ENCODE data around the gene SGK1.

DNA sequence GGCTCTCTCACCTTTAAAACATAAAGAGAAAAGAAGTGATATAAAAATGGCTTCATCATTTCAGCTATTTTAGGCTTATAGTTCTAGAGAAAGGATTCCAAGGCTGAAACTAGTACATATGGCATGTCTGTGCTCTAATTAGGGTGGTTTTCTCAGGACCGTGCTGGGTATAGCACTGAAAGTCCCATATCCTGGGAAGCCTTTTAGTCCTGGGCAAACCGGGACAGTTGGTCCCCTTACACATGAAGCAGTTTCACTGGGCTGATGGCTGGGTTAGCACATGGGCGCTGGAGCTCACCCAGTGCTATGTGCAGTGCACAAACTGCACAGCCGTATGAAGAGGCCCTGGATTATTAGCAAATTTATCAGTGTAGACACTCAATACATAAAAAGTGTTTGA lies 110.5 kb downstream of the SGK1 start:
- TF ChIP-seq POLR2A (IDR thresholded peaks at IDR 0.05) (no peak), EP300 (IDR thresholded peaks at IDR 0.05) (no peak)
- TF ChIP-seq, protein P1, sequence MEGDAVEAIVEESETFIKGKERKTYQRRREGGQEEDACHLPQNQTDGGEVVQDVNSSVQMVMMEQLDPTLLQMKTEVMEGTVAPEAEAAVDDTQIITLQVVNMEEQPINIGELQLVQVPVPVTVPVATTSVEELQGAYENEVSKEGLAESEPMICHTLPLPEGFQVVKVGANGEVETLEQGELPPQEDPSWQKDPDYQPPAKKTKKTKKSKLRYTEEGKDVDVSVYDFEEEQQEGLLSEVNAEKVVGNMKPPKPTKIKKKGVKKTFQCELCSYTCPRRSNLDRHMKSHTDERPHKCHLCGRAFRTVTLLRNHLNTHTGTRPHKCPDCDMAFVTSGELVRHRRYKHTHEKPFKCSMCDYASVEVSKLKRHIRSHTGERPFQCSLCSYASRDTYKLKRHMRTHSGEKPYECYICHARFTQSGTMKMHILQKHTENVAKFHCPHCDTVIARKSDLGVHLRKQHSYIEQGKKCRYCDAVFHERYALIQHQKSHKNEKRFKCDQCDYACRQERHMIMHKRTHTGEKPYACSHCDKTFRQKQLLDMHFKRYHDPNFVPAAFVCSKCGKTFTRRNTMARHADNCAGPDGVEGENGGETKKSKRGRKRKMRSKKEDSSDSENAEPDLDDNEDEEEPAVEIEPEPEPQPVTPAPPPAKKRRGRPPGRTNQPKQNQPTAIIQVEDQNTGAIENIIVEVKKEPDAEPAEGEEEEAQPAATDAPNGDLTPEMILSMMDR (IDR thresholded peaks at IDR 0.05) = no peak
